Measurements from ENCODE around the gene CACNB2.

The CACNB2 gene

GRCh38 chr10:18401416-18402195 lies 261.4 kb downstream of the CACNB2 start:
- no peak for TF ChIP-seq CTCF (IDR thresholded peaks at IDR 0.05; ENCODE audit: unreplicated experiment in 3 of 3)
- H3K36me3 Mint-ChIP-seq (ENCODE audit: low read depth): no peaks in the 10 kb centered on the region
- H3K4me3 Mint-ChIP-seq: peak overlapping the region; percentile 79 to 84 (median 79)
- H3K27ac Mint-ChIP-seq: no peak overlapping the region
- H3K27me3 Mint-ChIP-seq (ENCODE audit: low read depth): peaks cover 27% of the 10 kb centered on the region
- H3K9me3 Mint-ChIP-seq: no peaks in the 10 kb centered on the region
- H3K4me1 Mint-ChIP-seq: peaks cover 17% of the 10 kb centered on the region

- no peak for TF ChIP-seq CTCF (IDR thresholded peaks at IDR 0.05; ENCODE audit: unreplicated experiment in 3 of 3)
- H3K4me1 Mint-ChIP-seq: peaks cover 16% of the 10 kb centered on the region
- H3K27ac Mint-ChIP-seq: no peak overlapping the region
- H3K4me3 Mint-ChIP-seq: no peak overlapping the region
- H3K27me3 Mint-ChIP-seq (ENCODE audit: low read depth): peaks cover 27% of the 10 kb centered on the region
- no peaks in the 10 kb centered on the region for H3K36me3 Mint-ChIP-seq (ENCODE audit: low read depth)
- H3K9me3 Mint-ChIP-seq: no peaks in the 10 kb centered on the region
Measured at GRCh38 chr10:18402853-18403252, 262.6 kb downstream of the CACNB2 start.

- peaks cover 13% of the 10 kb centered on the region for H3K4me1 Mint-ChIP-seq
- no peak overlapping the region for H3K27ac Mint-ChIP-seq
- H3K36me3 Mint-ChIP-seq (ENCODE audit: low read depth): no peaks in the 10 kb centered on the region
- H3K4me3 Mint-ChIP-seq: no peak overlapping the region
- no peaks in the 10 kb centered on the region for H3K9me3 Mint-ChIP-seq
- TF ChIP-seq CTCF (IDR thresholded peaks at IDR 0.05; ENCODE audit: unreplicated experiment in 3 of 3): no peak
- H3K27me3 Mint-ChIP-seq (ENCODE audit: low read depth): peaks cover 23% of the 10 kb centered on the region
Measured at GRCh38 chr10:18404530-18404929, 264.3 kb downstream of the CACNB2 start.

GRCh38 chr10:18406136-18406535 lies 265.9 kb downstream of the CACNB2 start:
- H3K9me3 Mint-ChIP-seq: no peaks in the 10 kb centered on the region
- H3K4me1 Mint-ChIP-seq: peaks cover under 1% of the 10 kb centered on the region
- H3K4me3 Mint-ChIP-seq: no peak overlapping the region
- peaks cover 11% of the 10 kb centered on the region for H3K27me3 Mint-ChIP-seq (ENCODE audit: low read depth)
- TF ChIP-seq CTCF (IDR thresholded peaks at IDR 0.05; ENCODE audit: unreplicated experiment in 3 of 3): no peak
- no peak overlapping the region for H3K27ac Mint-ChIP-seq
- H3K36me3 Mint-ChIP-seq (ENCODE audit: low read depth): no peaks in the 10 kb centered on the region

GRCh38 chr10:18409599-18410397 lies 269.6 kb downstream of the CACNB2 start:
- no peak overlapping the region for H3K27ac Mint-ChIP-seq
- no peak overlapping the region for H3K4me3 Mint-ChIP-seq
- H3K27me3 Mint-ChIP-seq (ENCODE audit: low read depth): no peaks in the 10 kb centered on the region
- no peaks in the 10 kb centered on the region for H3K4me1 Mint-ChIP-seq
- H3K9me3 Mint-ChIP-seq: no peaks in the 10 kb centered on the region
- H3K36me3 Mint-ChIP-seq (ENCODE audit: low read depth): no peaks in the 10 kb centered on the region
- no peak for TF ChIP-seq CTCF (IDR thresholded peaks at IDR 0.05; ENCODE audit: unreplicated experiment in 3 of 3)
